ENCODE data around the gene TCF15. TPM values are rescaled to one million over a fixed set of nuclear protein-coding genes. Genes with fewer than 3 reads are reported as not detected.

The TCF15 gene
- total and polyA plus RNA-seq, 2 experiments from 2014 or later = 3.8 to 4.0 TPM

- Mint-ChIP-seq H3K9me3 (no peaks in the 10 kb centered on the region), H3K4me1 (peaks cover 5% of the 10 kb centered on the region; the same call in 1 of the 3 replicates), H3K27me3 (ENCODE audit: insufficient read depth, low read depth, poor library complexity) (peaks cover 6% of the 10 kb centered on the region), H3K4me3 (no peak overlapping the region), H3K36me3 (ENCODE audit: low read depth) (no peaks in the 10 kb centered on the region), H3K27ac (no peak overlapping the region; the same call in 1 of the 2 replicates)
- Histone ChIP-seq H3F3A (replicated peaks; ENCODE audit: low read depth) (no peaks in the 10 kb centered on the region), H3K36me3 (ENCODE audit: insufficient read depth) (no peaks in the 10 kb centered on the region), H3K27ac (ENCODE audit: low read depth) (no peak overlapping the region), H2AFZ (no peak overlapping the region), H3K27me3 (ENCODE audit: insufficient read depth) (no peaks in the 10 kb centered on the region), H3K4me2 (no peak overlapping the region), H3K4me3 (no peak overlapping the region), H3K79me2 (replicated peaks; ENCODE audit: insufficient read depth) (no peaks in the 10 kb centered on the region), H3K4me1 (ENCODE audit: insufficient read depth) (no peaks in the 10 kb centered on the region), H3K9me2 (ENCODE audit: insufficient read depth) (no peaks in the 10 kb centered on the region), H4K20me1 (replicated peaks; ENCODE audit: insufficient read depth) (no peaks in the 10 kb centered on the region)
- ATAC-seq (peak; percentile 76), DNase-seq (ENCODE audit: low spot score) (peak; percentile 54)
- TF ChIP-seq, protein P1, sequence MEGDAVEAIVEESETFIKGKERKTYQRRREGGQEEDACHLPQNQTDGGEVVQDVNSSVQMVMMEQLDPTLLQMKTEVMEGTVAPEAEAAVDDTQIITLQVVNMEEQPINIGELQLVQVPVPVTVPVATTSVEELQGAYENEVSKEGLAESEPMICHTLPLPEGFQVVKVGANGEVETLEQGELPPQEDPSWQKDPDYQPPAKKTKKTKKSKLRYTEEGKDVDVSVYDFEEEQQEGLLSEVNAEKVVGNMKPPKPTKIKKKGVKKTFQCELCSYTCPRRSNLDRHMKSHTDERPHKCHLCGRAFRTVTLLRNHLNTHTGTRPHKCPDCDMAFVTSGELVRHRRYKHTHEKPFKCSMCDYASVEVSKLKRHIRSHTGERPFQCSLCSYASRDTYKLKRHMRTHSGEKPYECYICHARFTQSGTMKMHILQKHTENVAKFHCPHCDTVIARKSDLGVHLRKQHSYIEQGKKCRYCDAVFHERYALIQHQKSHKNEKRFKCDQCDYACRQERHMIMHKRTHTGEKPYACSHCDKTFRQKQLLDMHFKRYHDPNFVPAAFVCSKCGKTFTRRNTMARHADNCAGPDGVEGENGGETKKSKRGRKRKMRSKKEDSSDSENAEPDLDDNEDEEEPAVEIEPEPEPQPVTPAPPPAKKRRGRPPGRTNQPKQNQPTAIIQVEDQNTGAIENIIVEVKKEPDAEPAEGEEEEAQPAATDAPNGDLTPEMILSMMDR (conservative IDR thresholded peaks at IDR 0.05; ENCODE audit: low read depth in 2 of 2) = no peak
- TF ChIP-seq STAT1 (IDR thresholded peaks at IDR 0.05; ENCODE audit: unreplicated experiment) (no peak), CREB1 (CRISPR knock-in tag; IDR thresholded peaks at IDR 0.05; ENCODE audit: low read depth) (no peak), ZNF114 (CRISPR knock-in tag; IDR thresholded peaks at IDR 0.05) (no peak), ZNF331 (CRISPR knock-in tag; IDR thresholded peaks at IDR 0.05; ENCODE audit: low read depth) (no peak), ETS1 (IDR thresholded peaks at IDR 0.05) (no peak), REST (IDR thresholded peaks at IDR 0.05; ENCODE audit: unreplicated experiment) (no peak), EZH2 (IDR thresholded peaks at IDR 0.05; ENCODE audit: low read depth, unreplicated experiment) (no peak), JUNB (IDR thresholded peaks at IDR 0.05; ENCODE audit: unreplicated experiment) (no peak), POLR2AphosphoS5 (IDR thresholded peaks at IDR 0.05; ENCODE audit: low read depth) (no peak)
- TF ChIP-seq, protein P2, sequence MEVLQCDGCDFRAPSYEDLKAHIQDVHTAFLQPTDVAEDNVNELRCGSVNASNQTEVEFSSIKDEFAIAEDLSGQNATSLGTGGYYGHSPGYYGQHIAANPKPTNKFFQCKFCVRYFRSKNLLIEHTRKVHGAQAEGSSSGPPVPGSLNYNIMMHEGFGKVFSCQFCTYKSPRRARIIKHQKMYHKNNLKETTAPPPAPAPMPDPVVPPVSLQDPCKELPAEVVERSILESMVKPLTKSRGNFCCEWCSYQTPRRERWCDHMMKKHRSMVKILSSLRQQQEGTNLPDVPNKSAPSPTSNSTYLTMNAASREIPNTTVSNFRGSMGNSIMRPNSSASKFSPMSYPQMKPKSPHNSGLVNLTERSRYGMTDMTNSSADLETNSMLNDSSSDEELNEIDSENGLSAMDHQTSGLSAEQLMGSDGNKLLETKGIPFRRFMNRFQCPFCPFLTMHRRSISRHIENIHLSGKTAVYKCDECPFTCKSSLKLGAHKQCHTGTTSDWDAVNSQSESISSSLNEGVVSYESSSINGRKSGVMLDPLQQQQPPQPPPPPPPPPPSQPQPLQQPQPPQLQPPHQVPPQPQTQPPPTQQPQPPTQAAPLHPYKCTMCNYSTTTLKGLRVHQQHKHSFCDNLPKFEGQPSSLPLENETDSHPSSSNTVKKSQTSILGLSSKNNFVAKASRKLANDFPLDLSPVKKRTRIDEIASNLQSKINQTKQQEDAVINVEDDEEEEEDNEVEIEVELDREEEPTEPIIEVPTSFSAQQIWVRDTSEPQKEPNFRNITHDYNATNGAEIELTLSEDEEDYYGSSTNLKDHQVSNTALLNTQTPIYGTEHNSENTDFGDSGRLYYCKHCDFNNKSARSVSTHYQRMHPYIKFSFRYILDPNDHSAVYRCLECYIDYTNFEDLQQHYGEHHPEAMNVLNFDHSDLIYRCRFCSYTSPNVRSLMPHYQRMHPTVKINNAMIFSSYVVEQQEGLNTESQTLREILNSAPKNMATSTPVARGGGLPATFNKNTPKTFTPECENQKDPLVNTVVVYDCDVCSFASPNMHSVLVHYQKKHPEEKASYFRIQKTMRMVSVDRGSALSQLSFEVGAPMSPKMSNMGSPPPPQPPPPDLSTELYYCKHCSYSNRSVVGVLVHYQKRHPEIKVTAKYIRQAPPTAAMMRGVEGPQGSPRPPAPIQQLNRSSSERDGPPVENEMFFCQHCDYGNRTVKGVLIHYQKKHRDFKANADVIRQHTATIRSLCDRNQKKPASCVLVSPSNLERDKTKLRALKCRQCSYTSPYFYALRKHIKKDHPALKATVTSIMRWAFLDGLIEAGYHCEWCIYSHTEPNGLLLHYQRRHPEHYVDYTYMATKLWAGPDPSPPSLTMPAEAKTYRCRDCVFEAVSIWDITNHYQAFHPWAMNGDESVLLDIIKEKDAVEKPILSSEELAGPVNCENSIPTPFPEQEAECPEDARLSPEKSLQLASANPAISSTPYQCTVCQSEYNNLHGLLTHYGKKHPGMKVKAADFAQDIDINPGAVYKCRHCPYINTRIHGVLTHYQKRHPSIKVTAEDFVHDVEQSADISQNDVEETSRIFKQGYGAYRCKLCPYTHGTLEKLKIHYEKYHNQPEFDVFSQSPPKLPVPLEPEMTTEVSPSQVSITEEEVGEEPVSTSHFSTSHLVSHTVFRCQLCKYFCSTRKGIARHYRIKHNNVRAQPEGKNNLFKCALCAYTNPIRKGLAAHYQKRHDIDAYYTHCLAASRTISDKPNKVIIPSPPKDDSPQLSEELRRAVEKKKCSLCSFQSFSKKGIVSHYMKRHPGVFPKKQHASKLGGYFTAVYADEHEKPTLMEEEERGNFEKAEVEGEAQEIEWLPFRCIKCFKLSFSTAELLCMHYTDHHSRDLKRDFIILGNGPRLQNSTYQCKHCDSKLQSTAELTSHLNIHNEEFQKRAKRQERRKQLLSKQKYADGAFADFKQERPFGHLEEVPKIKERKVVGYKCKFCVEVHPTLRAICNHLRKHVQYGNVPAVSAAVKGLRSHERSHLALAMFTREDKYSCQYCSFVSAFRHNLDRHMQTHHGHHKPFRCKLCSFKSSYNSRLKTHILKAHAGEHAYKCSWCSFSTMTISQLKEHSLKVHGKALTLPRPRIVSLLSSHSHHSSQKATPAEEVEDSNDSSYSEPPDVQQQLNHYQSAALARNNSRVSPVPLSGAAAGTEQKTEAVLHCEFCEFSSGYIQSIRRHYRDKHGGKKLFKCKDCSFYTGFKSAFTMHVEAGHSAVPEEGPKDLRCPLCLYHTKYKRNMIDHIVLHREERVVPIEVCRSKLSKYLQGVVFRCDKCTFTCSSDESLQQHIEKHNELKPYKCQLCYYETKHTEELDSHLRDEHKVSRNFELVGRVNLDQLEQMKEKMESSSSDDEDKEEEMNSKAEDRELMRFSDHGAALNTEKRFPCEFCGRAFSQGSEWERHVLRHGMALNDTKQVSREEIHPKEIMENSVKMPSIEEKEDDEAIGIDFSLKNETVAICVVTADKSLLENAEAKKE (CRISPR knock-in tag; IDR thresholded peaks at IDR 0.05) = no peak
Observed at GRCh38 chr20:588932-589672, 21.0 kb downstream of the TCF15 start.

Measured in GM23338 (cell line).